Activated CD8-positive, alpha-beta memory T cell treated with anti-CD3 and anti-CD28 coated beads, Interleukin-2, amount 10 ng/mL, durations not matched to agents 7 days and 5 days (primary cell): ENCODE results near the gene SMIM32. TPM values are rescaled to one million over a fixed set of nuclear protein-coding genes. Genes with fewer than 3 reads are reported as not detected.

Source experiments
- ATAC-seq: fragments of 150-1000 bp; cut with Tn5 transposase; one replicate; pipeline ENCODE4 v1.10.0; 2021; ENCODE audit warnings: moderate library complexity
- CTCF ChIA-PET: fragments of 350-600 bp; sonication (Branson Sonifier 250); formaldehyde crosslinking; loops from one replicate; lab custom pipeline; 2021; ENCODE audit warnings: antibody characterized with exemption; lab: Charles Lee
- DNase-seq: peaks from one replicate; pipeline ENCODE4 v3.0.0-alpha.2; 2020
- H3K27ac Mint-ChIP-seq: one replicate; pipeline ENCODE4 v1.8.0; 2021; ENCODE audit warnings: mild to moderate bottlenecking, mixed read lengths
- H3K27me3 Mint-ChIP-seq: one replicate; pipeline ENCODE4 v1.8.0; 2021; ENCODE audit warnings: mixed read lengths
- H3K36me3 Mint-ChIP-seq: one replicate; pipeline ENCODE4 v1.8.0; 2021; ENCODE audit warnings: mild to moderate bottlenecking, mixed read lengths
- H3K4me1 Mint-ChIP-seq: one replicate; pipeline ENCODE4 v1.8.0; 2021; ENCODE audit warnings: mixed read lengths
- H3K4me3 Mint-ChIP-seq: one replicate; pipeline ENCODE4 v1.8.0; 2021; ENCODE audit warnings: mild to moderate bottlenecking, moderate library complexity, mixed read lengths
- H3K9me3 Mint-ChIP-seq: one replicate; pipeline ENCODE4 v1.8.0; 2022; ENCODE audit warnings: low read depth, mixed read lengths
- total RNA-seq, 2 experiments: library from RNA; stranded (reverse); gene quantifications; one replicate each; pipeline ENCODE4 v1.2.3, GENCODE V29; 2021

SMIM32 gene
- not detected for total RNA-seq

DNA sequence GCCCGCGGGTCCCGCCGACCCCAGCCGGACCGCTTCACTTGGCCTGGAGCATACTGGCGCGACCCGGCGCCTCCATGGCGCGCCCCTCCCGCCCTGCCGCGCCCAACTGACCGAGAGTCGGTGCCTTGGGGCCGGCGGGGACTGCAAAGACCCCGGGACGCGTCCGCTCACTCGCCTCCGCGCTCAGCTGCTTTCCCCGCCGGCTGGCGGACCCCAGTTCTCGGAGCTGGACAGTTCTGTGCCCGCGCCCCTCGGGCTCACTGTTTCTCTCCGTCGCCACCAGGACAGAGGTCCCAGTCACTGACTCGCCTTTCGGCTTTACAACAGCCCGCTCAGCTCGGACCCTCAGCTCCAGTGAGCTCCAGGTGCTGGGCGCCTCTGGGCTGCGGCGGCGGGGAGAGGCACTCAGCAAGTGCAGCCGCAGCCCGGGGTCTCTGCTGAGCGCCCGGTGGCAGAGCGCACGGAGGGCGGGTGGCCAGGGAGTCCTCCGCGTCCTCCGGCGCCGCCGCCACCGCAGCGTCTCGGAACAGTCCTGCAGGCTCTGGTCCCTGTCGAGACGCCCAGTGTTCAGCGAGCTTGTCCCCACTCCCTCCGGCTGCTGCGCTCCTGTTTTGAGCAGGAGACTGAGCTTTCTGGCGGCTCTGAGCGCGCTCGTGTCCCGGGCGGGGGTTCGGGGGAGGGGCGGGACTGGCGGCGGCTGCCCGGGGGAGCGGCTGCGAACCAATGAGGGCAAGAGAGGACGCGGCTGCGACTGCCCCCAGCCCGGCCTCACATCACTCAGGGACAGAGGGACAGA is at the start of gene SMIM32:
Gene SMIM32, minus strand, starts transcription at position 637 of the 796 bp plus-strand sequence. CDS start 638 bp downstream, outside the sequence.
- DNase-seq, result no peak
- ATAC-seq, result peak; percentile 39
- H3K27ac Mint-ChIP-seq, result no peak within 1 kb of the TSS
- no peaks in the 10 kb centered on the region for H3K9me3 Mint-ChIP-seq
- peaks cover 55% of the 10 kb centered on the region for H3K27me3 Mint-ChIP-seq
- peaks cover 3% of the 10 kb centered on the region for H3K36me3 Mint-ChIP-seq
- no peak within 1 kb of the TSS for H3K4me3 Mint-ChIP-seq
- CTCF ChIA-PET, result no interaction called here
- H3K4me1 Mint-ChIP-seq, result no peaks in the 10 kb centered on the region

GRCh38 chr5:136242611-136243010 is 49.6 kb upstream of the SMIM32 start:
- H3K4me1 Mint-ChIP-seq, result no peaks in the 10 kb centered on the region

GRCh38 chr5:136242136-136242535 is 49.2 kb upstream of the SMIM32 start:
- no peak overlapping the region for H3K4me3 Mint-ChIP-seq
- H3K27ac Mint-ChIP-seq, result no peak overlapping the region
- no peaks in the 10 kb centered on the region for H3K4me1 Mint-ChIP-seq
- H3K9me3 Mint-ChIP-seq, result no peaks in the 10 kb centered on the region
- DNase-seq (no peak), ATAC-seq (no peak)
- H3K27me3 Mint-ChIP-seq, result no peaks in the 10 kb centered on the region
- no peaks in the 10 kb centered on the region for H3K36me3 Mint-ChIP-seq
- CTCF ChIA-PET, result interaction anchor here (1.2 kb wide), 1 partner anchor 113 kb away, joined by 3 read pairs; no protein-coding TSS in a partner anchor

More at GRCh38 chr5:136242611-136243010, 49.6 kb upstream of the SMIM32 start:
- Mint-ChIP-seq H3K27me3 (no peaks in the 10 kb centered on the region), H3K9me3 (no peaks in the 10 kb centered on the region), H3K36me3 (no peaks in the 10 kb centered on the region), H3K4me3 (no peak overlapping the region), H3K27ac (no peak overlapping the region)
- DNase-seq, result no peak
- ATAC-seq, result no peak
- CTCF ChIA-PET, result interaction anchor here (0.6 to 1.2 kb wide), 2 partner anchors 114 to 358 kb away, joined by 3 to 4 read pairs; no protein-coding TSS in a partner anchor

DNA sequence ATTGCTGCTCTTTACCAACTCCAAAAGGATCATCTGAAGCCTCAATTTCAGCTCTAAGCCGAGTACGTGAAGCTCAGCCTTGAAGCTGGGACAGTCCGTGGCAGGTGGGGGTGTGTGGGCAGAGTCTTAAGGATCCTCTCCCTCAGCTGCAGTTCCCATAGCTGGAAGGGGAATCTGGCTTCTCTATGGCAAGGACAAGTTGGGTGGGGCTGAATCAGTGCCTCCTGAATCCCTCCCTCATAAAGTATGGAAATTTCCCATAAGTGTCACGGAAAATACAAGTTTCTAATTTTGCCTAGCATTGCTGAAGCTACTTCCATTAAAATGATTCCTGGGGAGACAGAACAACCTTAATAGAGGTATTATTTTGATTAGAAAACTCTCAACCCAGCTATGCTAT is 47.9 kb upstream of the SMIM32 start:
- CTCF ChIA-PET, result no interaction called here
- no peak overlapping the region for H3K27ac Mint-ChIP-seq
- H3K9me3 Mint-ChIP-seq, result no peaks in the 10 kb centered on the region
- no peaks in the 10 kb centered on the region for H3K36me3 Mint-ChIP-seq
- no peak for DNase-seq
- no peaks in the 10 kb centered on the region for H3K27me3 Mint-ChIP-seq
- no peaks in the 10 kb centered on the region for H3K4me1 Mint-ChIP-seq
- ATAC-seq, result no peak
- no peak overlapping the region for H3K4me3 Mint-ChIP-seq

GRCh38 chr5:136236479-136237083 is 43.6 kb upstream of the SMIM32 start:
- Mint-ChIP-seq H3K27ac (no peak overlapping the region), H3K36me3 (no peaks in the 10 kb centered on the region), H3K4me3 (no peak overlapping the region), H3K9me3 (no peaks in the 10 kb centered on the region), H3K27me3 (peaks cover 3% of the 10 kb centered on the region), H3K4me1 (no peaks in the 10 kb centered on the region)
- CTCF ChIA-PET, result no interaction called here
- DNase-seq, result no peak
- ATAC-seq, result no peak

- H3K36me3 Mint-ChIP-seq, result no peaks in the 10 kb centered on the region
- H3K4me1 Mint-ChIP-seq, result no peaks in the 10 kb centered on the region
- no peak overlapping the region for H3K4me3 Mint-ChIP-seq
- H3K27me3 Mint-ChIP-seq, result peaks cover 6% of the 10 kb centered on the region
- no peak overlapping the region for H3K27ac Mint-ChIP-seq
- CTCF ChIA-PET, result no interaction called here
- DNase-seq (no peak), ATAC-seq (no peak)
- no peaks in the 10 kb centered on the region for H3K9me3 Mint-ChIP-seq
Observed at GRCh38 chr5:136235321-136235720, 42.4 kb upstream of the SMIM32 start.

GRCh38 chr5:136232316-136232715 is 39.4 kb upstream of the SMIM32 start:
- H3K36me3 Mint-ChIP-seq, result no peaks in the 10 kb centered on the region
- CTCF ChIA-PET, result interaction anchor here (0.9 kb wide), 1 partner anchor 20 kb away, joined by 3 read pairs; no protein-coding TSS in a partner anchor
- H3K4me3 Mint-ChIP-seq, result no peak overlapping the region
- H3K27me3 Mint-ChIP-seq, result peaks cover 16% of the 10 kb centered on the region
- ATAC-seq (no peak), DNase-seq (no peak)
- no peak overlapping the region for H3K27ac Mint-ChIP-seq
- H3K4me1 Mint-ChIP-seq, result no peaks in the 10 kb centered on the region
- no peaks in the 10 kb centered on the region for H3K9me3 Mint-ChIP-seq

DNA sequence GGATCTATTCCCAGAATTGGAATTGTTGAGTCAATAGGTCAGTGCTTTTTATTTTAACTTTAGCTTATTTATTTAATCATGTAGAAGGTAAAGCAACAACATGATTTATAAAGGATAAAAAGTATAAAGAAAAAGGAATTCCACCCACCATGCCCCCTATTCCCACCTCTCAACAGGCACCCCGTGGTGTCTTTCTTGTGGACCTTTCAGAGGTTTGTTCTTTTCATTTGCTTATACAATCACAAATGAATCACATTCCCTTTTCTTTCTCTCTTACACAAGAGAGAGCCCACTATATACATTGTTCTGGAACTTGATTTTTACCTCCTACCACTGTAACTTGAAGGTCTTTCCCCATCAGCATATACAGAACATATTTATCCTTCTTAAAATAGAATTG is 37.2 kb upstream of the SMIM32 start:
- Mint-ChIP-seq H3K27me3 (peaks cover 20% of the 10 kb centered on the region), H3K4me1 (no peaks in the 10 kb centered on the region), H3K9me3 (no peaks in the 10 kb centered on the region), H3K4me3 (no peak overlapping the region), H3K27ac (no peak overlapping the region), H3K36me3 (no peaks in the 10 kb centered on the region)
- ATAC-seq (no peak), DNase-seq (no peak)
- CTCF ChIA-PET, result no interaction called here

- DNase-seq (no peak), ATAC-seq (no peak)
- Mint-ChIP-seq H3K36me3 (no peaks in the 10 kb centered on the region), H3K4me3 (no peak overlapping the region), H3K27me3 (peaks cover 25% of the 10 kb centered on the region), H3K9me3 (no peaks in the 10 kb centered on the region), H3K4me1 (no peaks in the 10 kb centered on the region), H3K27ac (no peak overlapping the region)
- CTCF ChIA-PET, result interaction anchor here (0.6 kb wide), 1 partner anchor 222 kb away, joined by 3 read pairs; no protein-coding TSS in a partner anchor
Observed at GRCh38 chr5:136228136-136228757, 35.3 kb upstream of the SMIM32 start.

DNA sequence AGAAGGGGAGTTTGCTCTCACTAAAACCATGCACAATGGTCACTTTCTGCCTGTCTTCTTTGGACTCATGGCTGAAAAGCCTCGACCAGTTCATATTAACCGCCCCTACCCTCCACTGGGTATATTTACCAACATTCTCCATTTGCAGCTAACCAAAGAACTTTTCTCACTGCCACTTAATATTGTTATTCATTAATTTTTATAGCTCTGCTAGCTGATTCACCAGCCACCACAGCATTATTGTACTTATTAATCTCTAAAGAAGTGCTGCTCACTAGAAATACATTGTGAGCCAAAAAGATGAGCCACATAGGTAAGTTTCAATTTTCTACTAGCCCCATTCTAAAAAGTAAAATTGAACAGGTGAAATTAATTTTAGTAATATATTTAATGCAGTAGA is 33.4 kb upstream of the SMIM32 start:
- Mint-ChIP-seq H3K27me3 (peaks cover 25% of the 10 kb centered on the region), H3K27ac (no peak overlapping the region), H3K36me3 (no peaks in the 10 kb centered on the region), H3K9me3 (peaks cover under 1% of the 10 kb centered on the region), H3K4me3 (no peak overlapping the region), H3K4me1 (no peaks in the 10 kb centered on the region)
- DNase-seq (no peak), ATAC-seq (no peak)
- CTCF ChIA-PET, result no interaction called here

- ATAC-seq (no peak), DNase-seq (no peak)
- CTCF ChIA-PET, result no interaction called here
- H3K27me3 Mint-ChIP-seq, result peaks cover 25% of the 10 kb centered on the region
- H3K4me3 Mint-ChIP-seq, result no peak overlapping the region
- no peaks in the 10 kb centered on the region for H3K36me3 Mint-ChIP-seq
- H3K27ac Mint-ChIP-seq, result no peak overlapping the region
- H3K9me3 Mint-ChIP-seq, result peaks cover 4% of the 10 kb centered on the region
- H3K4me1 Mint-ChIP-seq, result no peaks in the 10 kb centered on the region
Observed at GRCh38 chr5:136225796-136226195, 32.8 kb upstream of the SMIM32 start.

DNA sequence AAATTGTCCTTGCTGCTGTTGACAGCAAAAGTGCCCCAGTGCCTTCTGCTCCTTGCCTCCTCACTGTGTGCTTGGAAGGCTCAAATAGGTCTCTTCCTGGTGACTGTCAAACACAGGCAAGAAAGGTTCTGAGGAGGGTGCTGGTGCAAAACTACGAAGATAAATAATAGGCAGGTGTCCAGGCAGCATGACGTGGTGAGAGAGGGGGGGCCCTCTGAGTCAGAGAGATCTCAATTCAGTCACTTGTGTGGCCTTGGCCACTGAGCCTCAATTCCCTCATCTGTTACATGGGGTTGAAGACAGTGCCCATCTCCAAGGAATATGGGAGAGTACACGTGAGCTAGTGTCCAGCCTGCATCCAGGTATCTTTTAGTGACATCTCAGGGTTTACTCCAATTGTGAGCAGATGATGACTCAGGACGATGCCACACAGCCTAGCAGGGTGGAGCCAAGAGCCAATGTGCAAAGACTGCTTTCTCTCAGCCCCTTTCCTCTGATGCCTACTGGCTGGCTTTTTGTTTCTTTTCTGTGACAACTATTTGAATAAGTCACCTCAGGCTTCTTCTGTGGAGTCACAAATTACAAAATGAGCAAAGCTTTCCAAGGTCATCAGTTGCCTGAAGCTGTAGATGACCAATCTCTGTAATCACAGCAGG is 29.7 kb upstream of the SMIM32 start:
- Mint-ChIP-seq H3K36me3 (no peaks in the 10 kb centered on the region), H3K4me1 (no peaks in the 10 kb centered on the region), H3K27me3 (peaks cover 19% of the 10 kb centered on the region), H3K27ac (no peak overlapping the region), H3K9me3 (peaks cover 4% of the 10 kb centered on the region), H3K4me3 (no peak overlapping the region)
- ATAC-seq (no peak), DNase-seq (no peak)
- CTCF ChIA-PET, result no interaction called here

DNA sequence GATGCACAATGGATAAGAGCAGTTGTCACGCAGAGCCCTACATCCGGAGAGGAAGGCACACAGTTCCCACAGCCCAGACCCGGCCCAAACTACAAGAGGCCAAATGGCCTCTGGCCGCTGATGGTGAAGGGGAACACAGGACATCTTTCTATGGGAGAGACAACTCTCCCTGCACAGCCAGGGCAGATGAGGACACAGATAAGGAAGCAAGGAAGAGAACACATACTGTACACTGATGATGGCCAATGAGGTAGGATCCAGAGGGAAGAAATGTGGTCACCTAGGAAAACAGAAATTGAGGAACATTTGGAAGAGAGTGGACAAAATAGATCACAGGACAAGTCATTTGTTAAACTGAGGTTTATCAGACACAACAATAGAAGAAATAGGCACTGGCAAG is 28.4 kb upstream of the SMIM32 start:
- Mint-ChIP-seq H3K27ac (no peak overlapping the region), H3K4me1 (no peaks in the 10 kb centered on the region), H3K36me3 (no peaks in the 10 kb centered on the region), H3K4me3 (no peak overlapping the region), H3K9me3 (peaks cover 4% of the 10 kb centered on the region), H3K27me3 (peaks cover 12% of the 10 kb centered on the region)
- CTCF ChIA-PET, result no interaction called here
- no peak for ATAC-seq
- no peak for DNase-seq
